GM12892 (cell line): ENCODE measurements around the gene ETFB.

Source experiments
- POLR2A ChIP-seq: IDR thresholded peaks from 2 replicates; pipeline ENCODE4 v1.6.1; 2011; ENCODE audit warnings: low read depth, low read length, control low read depth
- POLR2AphosphoS5 ChIP-seq: IDR thresholded peaks from 2 replicates; pipeline ENCODE4 v1.6.1; 2011; ENCODE audit warnings: low read depth, low read length, control low read depth
- TAF1 ChIP-seq: IDR thresholded peaks from 2 replicates; pipeline ENCODE4 v1.6.1; 2011; ENCODE audit warnings: low read depth, mild to moderate bottlenecking, control low read depth, low read length, borderline replicate concordance

GRCh38 chr19:51325161-51325976 lies 40.8 kb downstream of the ETFB start:
- no peak for TF ChIP-seq TAF1
- no peak for TF ChIP-seq POLR2A
- no peak for TF ChIP-seq POLR2AphosphoS5
